Stimulated activated CD4-positive, alpha-beta T cell treated with anti-CD3 and anti-CD28 coated beads, Interleukin-12 subunit alpha, Interleukin-12 subunit beta, amount 100 ng/mL, for 24 hours (primary cell): ENCODE data around the gene CSNK1D.
A peak's percentile ranks its signal among the peaks of the same experiment; 100 is the strongest.
"Not testable (repeated sequence)": the region's sequence is repeated elsewhere in the genome, so short reads cannot be mapped to it uniquely, and the experiment has no call there.

Experiments used
- DNase-seq, 2 experiments: peaks; one replicate each; pipeline ENCODE4 v3.0.0-alpha.2; 2020; ENCODE audit warnings: low read depth in 2 of 2

Gene CSNK1D

GRCh38 chr17:82274134-82275020 is 877 bp upstream of the CSNK1D start:
- DNase-seq = no peak

GRCh38 chr17:82272495-82273326 is 789 bp downstream of the CSNK1D start:
- peak in 1 of 2 experiments; percentile 26 for DNase-seq

GRCh38 chr17:82271401-82271800 is 2.1 kb downstream of the CSNK1D start:
- no peak for DNase-seq

- no peak for DNase-seq
Observed at GRCh38 chr17:82270651-82271050, 2.8 kb downstream of the CSNK1D start.

GRCh38 chr17:82269882-82270500 is 3.5 kb downstream of the CSNK1D start:
- no peak for DNase-seq

GRCh38 chr17:82269138-82269881 is 4.2 kb downstream of the CSNK1D start:
- no peak for DNase-seq

GRCh38 chr17:82267575-82268379 is 5.7 kb downstream of the CSNK1D start:
- no peak for DNase-seq

GRCh38 chr17:82266142-82266541 is 7.4 kb downstream of the CSNK1D start:
- DNase-seq = no peak

GRCh38 chr17:82263641-82264040 is 9.9 kb downstream of the CSNK1D start:
- no peak for DNase-seq

- no peak for DNase-seq
Observed at GRCh38 chr17:82262344-82262743, 11.2 kb downstream of the CSNK1D start.

GRCh38 chr17:82259972-82260961 is 13.2 kb downstream of the CSNK1D start:
- DNase-seq = not testable (repeated sequence)

- DNase-seq = no peak
Observed at GRCh38 chr17:82258555-82258954, 14.9 kb downstream of the CSNK1D start.

GRCh38 chr17:82257473-82257872 is 16.0 kb downstream of the CSNK1D start:
- DNase-seq = peak in 1 of 2 experiments; percentile 36

- no peak for DNase-seq
Observed at GRCh38 chr17:82256242-82256885, 17.1 kb downstream of the CSNK1D start.

GRCh38 chr17:82255402-82255972 is 18.0 kb downstream of the CSNK1D start:
- no peak for DNase-seq

- DNase-seq = not testable (repeated sequence)
Observed at GRCh38 chr17:82254746-82255145, 18.8 kb downstream of the CSNK1D start.

GRCh38 chr17:82254096-82254495 is 19.4 kb downstream of the CSNK1D start:
- DNase-seq = not testable (repeated sequence)

- DNase-seq = no peak
Observed at GRCh38 chr17:82253179-82253544, 20.3 kb downstream of the CSNK1D start.
